SU-DHL-6 (cell line): ENCODE data around the gene ARCN1.

Experiments used
- EZH2phosphoT487 ChIP-seq: fragments of 200-600 bp; sonication (generic), shearing (Covaris generic); conservative IDR thresholded peaks from 2 replicates; pipeline ENCODE4 v1.6.1; 2018; ENCODE audit warnings: mild to moderate bottlenecking, antibody characterized with exemption, low read length, moderate library complexity, mixed read lengths
- TF ChIP-seq, protein P1 (sequence below): fragments of 200-600 bp; sonication (generic); IDR thresholded peaks from one replicate; pipeline ENCODE4 v1.5.1; 2017; ENCODE audit warnings: antibody characterized with exemption, mild to moderate bottlenecking, low read length, moderate library complexity; ENCODE audit not compliant: insufficient read depth, poor library complexity, severe bottlenecking

DNA sequence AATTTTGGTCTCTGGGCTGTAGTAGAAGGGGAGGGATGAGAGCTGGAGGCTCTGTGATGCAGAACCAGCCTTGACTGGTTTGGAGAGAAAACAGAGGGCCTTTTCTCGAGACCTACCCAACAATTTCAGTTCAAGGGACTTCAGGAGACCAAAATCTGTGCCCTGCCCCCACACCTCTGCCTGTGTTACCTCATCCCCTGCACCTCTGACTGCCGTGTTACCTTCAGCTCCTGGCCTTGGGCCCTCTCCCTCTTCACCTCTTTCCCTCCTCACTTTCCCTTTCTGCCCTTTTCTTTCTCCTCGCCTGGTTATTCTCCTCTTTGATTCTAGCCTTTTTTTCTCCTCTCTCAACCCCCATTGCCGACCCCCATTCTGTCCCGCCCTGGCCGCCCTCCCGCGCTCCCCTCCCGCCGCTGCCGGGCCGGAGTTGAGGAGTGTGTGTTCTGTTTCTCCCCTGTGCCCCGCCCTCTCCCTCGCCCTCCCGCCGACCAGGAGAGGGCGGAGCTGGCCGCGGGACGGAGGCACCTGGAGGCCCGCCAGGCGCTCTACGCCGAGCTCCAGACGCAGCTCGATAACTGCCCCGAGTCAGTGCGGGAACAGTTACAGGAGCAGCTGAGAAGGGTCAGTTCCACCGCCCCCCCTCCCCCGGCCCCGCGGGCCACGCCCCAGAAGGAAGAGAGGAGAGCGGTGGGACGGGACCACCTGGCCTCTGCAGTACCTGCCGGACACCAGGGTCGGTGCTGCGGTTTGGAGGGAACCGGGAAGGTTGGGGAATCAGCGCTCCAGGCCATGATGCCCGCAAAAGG, 62.4 kb downstream of the ARCN1 start:
- TF ChIP-seq, protein P1, sequence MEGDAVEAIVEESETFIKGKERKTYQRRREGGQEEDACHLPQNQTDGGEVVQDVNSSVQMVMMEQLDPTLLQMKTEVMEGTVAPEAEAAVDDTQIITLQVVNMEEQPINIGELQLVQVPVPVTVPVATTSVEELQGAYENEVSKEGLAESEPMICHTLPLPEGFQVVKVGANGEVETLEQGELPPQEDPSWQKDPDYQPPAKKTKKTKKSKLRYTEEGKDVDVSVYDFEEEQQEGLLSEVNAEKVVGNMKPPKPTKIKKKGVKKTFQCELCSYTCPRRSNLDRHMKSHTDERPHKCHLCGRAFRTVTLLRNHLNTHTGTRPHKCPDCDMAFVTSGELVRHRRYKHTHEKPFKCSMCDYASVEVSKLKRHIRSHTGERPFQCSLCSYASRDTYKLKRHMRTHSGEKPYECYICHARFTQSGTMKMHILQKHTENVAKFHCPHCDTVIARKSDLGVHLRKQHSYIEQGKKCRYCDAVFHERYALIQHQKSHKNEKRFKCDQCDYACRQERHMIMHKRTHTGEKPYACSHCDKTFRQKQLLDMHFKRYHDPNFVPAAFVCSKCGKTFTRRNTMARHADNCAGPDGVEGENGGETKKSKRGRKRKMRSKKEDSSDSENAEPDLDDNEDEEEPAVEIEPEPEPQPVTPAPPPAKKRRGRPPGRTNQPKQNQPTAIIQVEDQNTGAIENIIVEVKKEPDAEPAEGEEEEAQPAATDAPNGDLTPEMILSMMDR = no peak
- no peak for TF ChIP-seq EZH2phosphoT487
